Measurements from ENCODE around the gene C1D.
"Not testable (repeated sequence)": the region's sequence is repeated elsewhere in the genome, so short reads cannot be mapped to it uniquely, and the experiment has no call there.

The C1D gene

GRCh38 chr2:67999332-67999731 is 63.5 kb downstream of the C1D start:
- DNase-seq (ENCODE audit: low read depth in 2 of 2), result no peak

DNA sequence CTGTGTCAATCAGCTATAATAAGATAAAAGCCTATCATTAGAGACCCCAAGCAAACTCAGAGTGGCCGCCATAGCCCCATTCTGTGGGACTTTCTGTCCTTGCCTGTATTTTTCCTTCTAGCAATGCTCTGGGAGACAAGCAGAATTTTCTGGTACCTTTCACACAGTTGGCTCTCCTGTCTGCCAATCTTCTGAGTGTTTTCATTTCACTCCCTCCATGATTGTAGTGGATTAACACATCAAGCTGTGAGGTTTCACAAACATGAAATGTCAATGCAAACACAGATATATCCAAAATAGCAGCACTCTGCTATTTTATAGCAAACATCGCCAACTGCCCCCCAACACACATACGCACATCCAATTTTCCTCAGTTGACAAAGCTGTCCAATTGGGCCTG is 64.9 kb downstream of the C1D start:
- DNase-seq (ENCODE audit: low read depth in 2 of 2), result no peak

GRCh38 chr2:67997528-67997900 is 65.3 kb downstream of the C1D start:
- DNase-seq (ENCODE audit: low read depth in 2 of 2), result no peak

DNA sequence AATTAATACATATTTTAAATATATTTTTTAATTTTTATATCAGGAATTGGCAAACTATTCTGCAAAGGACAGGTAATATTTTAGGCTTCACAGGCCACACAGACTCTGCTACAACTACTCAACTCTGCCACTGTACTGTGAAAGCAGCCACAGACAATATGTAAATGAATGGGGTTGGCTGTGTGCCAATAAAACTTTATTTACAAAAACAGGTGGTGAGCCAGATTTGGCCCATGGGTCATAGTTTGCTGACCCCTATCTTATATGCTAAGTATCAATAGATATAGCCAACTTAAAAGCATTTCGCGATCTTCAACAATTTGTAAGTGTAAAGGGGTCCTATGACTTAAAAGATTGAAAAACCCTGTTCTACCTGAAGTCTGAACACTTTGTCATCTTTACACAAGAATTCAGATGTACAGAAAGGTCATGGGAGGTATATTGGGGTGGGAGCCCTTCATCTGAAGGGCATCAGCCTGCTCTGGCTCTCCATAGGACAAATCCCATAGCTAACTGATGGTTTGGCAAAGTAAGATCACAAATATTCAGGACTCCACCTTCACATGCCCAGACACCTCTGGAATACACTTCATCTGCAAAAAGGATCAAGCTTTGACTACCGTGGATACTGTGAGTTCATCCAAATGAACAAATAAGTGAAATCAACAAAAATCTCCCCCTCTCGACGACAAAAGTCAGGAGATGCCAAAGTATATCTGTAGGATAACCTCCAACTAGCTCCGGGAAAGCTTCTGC is 65.9 kb downstream of the C1D start:
- DNase-seq (ENCODE audit: low read depth in 2 of 2), result no peak

DNA sequence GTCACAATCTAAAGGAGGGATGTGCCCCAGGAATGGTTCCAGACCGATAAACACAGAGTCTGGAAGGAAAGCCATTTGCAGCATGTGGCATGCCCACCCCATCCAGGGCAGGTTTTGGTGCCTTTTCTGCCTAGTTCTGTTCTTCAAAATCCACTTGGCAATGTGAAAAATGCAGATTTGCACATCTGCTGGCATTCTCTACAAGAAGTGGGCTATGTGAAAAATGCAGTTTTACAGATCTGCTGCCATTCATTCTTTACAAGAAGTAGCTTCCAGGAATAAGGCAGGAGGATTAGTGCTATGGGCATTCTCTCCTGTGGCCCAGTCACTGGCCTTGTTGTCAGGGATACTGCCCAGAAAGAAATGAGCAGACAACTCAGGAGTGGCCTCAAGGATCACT is 68.1 kb downstream of the C1D start:
- DNase-seq (ENCODE audit: low read depth in 2 of 2), result no peak

DNA sequence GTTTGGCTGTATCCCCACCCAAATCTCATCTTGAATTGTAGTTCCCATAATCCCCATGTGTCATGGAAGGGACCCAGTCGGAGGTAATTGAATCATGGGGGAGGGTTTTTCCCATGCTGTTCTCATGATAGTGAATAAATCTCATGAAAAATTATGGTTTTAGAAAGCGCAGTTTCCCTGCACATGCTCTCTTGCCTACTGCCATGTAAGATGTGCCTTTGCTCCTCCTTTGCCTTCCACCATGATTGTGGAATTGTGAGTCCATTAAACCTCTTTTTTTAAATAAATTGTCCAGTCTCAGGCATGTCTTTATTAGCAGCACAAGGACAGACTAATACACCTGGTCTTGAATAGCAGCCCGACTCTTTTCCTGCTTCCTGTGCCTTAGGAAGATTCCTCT is 68.7 kb downstream of the C1D start:
- DNase-seq (ENCODE audit: low read depth in 2 of 2), result not testable (repeated sequence)

GRCh38 chr2:67993329-67993728 is 69.5 kb downstream of the C1D start:
- DNase-seq (ENCODE audit: low read depth in 2 of 2), result no peak

DNA sequence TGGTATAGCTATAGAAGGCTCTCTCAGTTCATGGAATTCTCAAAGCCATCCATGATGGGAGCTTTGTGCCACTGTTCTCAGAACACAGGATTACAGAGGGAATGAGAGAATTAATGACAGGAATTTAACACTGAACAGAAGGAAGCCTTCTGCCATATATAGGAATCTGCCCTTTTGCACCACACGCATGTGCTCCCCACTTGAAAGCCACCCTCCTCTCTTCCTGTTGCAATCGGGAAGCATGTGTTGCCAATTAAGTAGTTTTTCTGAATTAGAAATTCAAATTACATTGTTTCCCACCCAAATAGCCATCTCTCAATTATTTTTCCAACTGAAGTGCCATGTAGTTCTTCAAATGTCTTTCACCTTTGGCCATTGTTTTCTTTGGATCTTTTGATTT is 71.3 kb downstream of the C1D start:
- DNase-seq (ENCODE audit: low read depth in 2 of 2), result no peak
